Neural cell (in vitro differentiated cells): ENCODE results near the gene UNKL.

Source experiments
- EP300 ChIP-seq: fragments of 450-650 bp; conservative IDR thresholded peaks from 2 replicates; pipeline ENCODE4 v1.6.1; 2014; ENCODE audit warnings: antibody characterized with exemption, mild to moderate bottlenecking, moderate library complexity; ENCODE audit not compliant: poor library complexity, severe bottlenecking
- EZH2 ChIP-seq: fragments of 200-600, 300-800 bp; shearing (Covaris generic), sonication (generic); IDR thresholded peaks from 2 replicates; pipeline ENCODE4 v1.6.1; 2014; ENCODE audit warnings: antibody characterized with exemption, low read length, borderline replicate concordance, mild to moderate bottlenecking; ENCODE audit not compliant: insufficient read depth, poor library complexity, severe bottlenecking
- MXI1 ChIP-seq: fragments of 450-650 bp; conservative IDR thresholded peaks from 2 replicates; pipeline ENCODE4 v1.6.1; 2014; ENCODE audit warnings: antibody characterized with exemption, mild to moderate bottlenecking; ENCODE audit not compliant: poor library complexity, severe bottlenecking
- POLR2AphosphoS5 ChIP-seq: IDR thresholded peaks from 2 replicates; pipeline ENCODE4 v1.6.1; 2012
- RAD21 ChIP-seq: fragments of 450-650 bp; conservative IDR thresholded peaks from 2 replicates; pipeline ENCODE4 v1.6.1; 2014; ENCODE audit warnings: antibody characterized with exemption, mild to moderate bottlenecking, moderate library complexity
- SMC3 ChIP-seq: fragments of 450-650 bp; conservative IDR thresholded peaks from 2 replicates; pipeline ENCODE4 v1.6.1; 2014; ENCODE audit warnings: antibody characterized with exemption, mild to moderate bottlenecking, moderate library complexity; ENCODE audit not compliant: poor library complexity
- TAF1 ChIP-seq: IDR thresholded peaks from 2 replicates; pipeline ENCODE4 v1.6.1; 2012; ENCODE audit warnings: low read depth
- TF ChIP-seq, protein P1 (sequence below): fragments of 450-650 bp; IDR thresholded peaks from 2 replicates; pipeline ENCODE4 v1.5.1; 2014; ENCODE audit warnings: antibody characterized with exemption, mild to moderate bottlenecking, moderate library complexity; ENCODE audit not compliant: poor library complexity, severe bottlenecking
- TF ChIP-seq, protein P2 (sequence below): IDR thresholded peaks from 2 replicates; pipeline ENCODE4 v1.6.1; 2012; ENCODE audit warnings: borderline replicate concordance

DNA sequence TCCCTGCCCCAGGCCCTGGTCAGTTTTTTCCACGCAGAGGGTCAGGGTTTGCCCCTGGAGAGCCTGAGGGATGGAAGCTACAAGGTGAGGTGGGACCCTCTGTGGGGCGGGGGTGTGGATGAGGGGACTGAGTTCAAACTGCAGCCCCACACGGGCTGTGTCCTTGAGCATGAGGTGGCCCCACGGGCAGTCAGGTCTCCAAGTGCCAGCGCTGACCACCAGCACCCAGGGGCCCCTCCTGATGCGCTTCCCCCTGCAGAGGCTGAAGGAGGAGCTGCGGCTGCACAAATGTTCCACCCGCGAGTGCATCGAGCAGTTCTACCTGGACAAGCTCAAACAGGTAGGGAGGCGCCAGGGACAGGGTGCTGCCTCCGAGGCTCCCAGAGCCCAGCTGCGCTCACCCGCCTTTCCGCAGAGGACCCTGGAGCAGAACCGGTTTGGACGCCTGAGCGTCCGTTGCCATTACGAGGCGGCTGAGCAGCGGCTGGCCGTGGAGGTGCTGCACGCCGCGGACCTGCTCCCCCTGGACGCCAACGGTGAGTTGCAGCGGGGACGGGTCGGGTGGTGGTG lies 67.1 kb downstream of the UNKL start:
- TF ChIP-seq, protein P1, sequence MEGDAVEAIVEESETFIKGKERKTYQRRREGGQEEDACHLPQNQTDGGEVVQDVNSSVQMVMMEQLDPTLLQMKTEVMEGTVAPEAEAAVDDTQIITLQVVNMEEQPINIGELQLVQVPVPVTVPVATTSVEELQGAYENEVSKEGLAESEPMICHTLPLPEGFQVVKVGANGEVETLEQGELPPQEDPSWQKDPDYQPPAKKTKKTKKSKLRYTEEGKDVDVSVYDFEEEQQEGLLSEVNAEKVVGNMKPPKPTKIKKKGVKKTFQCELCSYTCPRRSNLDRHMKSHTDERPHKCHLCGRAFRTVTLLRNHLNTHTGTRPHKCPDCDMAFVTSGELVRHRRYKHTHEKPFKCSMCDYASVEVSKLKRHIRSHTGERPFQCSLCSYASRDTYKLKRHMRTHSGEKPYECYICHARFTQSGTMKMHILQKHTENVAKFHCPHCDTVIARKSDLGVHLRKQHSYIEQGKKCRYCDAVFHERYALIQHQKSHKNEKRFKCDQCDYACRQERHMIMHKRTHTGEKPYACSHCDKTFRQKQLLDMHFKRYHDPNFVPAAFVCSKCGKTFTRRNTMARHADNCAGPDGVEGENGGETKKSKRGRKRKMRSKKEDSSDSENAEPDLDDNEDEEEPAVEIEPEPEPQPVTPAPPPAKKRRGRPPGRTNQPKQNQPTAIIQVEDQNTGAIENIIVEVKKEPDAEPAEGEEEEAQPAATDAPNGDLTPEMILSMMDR, result no peak
- TF ChIP-seq EP300 (no peak), EZH2 (no peak), TAF1 (no peak), MXI1 (no peak), POLR2AphosphoS5 (no peak), SMC3 (no peak), RAD21 (no peak)
- TF ChIP-seq, protein P2, sequence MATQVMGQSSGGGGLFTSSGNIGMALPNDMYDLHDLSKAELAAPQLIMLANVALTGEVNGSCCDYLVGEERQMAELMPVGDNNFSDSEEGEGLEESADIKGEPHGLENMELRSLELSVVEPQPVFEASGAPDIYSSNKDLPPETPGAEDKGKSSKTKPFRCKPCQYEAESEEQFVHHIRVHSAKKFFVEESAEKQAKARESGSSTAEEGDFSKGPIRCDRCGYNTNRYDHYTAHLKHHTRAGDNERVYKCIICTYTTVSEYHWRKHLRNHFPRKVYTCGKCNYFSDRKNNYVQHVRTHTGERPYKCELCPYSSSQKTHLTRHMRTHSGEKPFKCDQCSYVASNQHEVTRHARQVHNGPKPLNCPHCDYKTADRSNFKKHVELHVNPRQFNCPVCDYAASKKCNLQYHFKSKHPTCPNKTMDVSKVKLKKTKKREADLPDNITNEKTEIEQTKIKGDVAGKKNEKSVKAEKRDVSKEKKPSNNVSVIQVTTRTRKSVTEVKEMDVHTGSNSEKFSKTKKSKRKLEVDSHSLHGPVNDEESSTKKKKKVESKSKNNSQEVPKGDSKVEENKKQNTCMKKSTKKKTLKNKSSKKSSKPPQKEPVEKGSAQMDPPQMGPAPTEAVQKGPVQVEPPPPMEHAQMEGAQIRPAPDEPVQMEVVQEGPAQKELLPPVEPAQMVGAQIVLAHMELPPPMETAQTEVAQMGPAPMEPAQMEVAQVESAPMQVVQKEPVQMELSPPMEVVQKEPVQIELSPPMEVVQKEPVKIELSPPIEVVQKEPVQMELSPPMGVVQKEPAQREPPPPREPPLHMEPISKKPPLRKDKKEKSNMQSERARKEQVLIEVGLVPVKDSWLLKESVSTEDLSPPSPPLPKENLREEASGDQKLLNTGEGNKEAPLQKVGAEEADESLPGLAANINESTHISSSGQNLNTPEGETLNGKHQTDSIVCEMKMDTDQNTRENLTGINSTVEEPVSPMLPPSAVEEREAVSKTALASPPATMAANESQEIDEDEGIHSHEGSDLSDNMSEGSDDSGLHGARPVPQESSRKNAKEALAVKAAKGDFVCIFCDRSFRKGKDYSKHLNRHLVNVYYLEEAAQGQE, result no peak
